SKM-1 (cell line): ENCODE results near the gene GAP43.
A peak's percentile ranks its signal among the peaks of the same experiment; 100 is the strongest.

Source experiments
- DNase-seq: peaks from one replicate; lab custom pipeline; 2025; ENCODE audit not compliant: unreplicated experiment; lab: John Stamatoyannopoulos, UW

GAP43 gene

GRCh38 chr3:115660646-115661337, 37.5 kb downstream of the GAP43 start:
- no peak for DNase-seq

GRCh38 chr3:115662356-115662755, 39.0 kb downstream of the GAP43 start:
- DNase-seq, result no peak

- no peak for DNase-seq
These were observed 40.1 kb downstream of the GAP43 start for GRCh38 chr3:115663414-115663813.

GRCh38 chr3:115666081-115666480, 42.8 kb downstream of the GAP43 start:
- no peak for DNase-seq

- DNase-seq, result no peak
These were observed 43.8 kb downstream of the GAP43 start for GRCh38 chr3:115666920-115667737.

- DNase-seq, result no peak
These were observed 44.4 kb downstream of the GAP43 start for GRCh38 chr3:115667738-115668065.

- DNase-seq, result no peak
These were observed 47.6 kb downstream of the GAP43 start for GRCh38 chr3:115670911-115671310.

GRCh38 chr3:115671761-115672455, 48.6 kb downstream of the GAP43 start:
- no peak for DNase-seq

- no peak for DNase-seq
These were observed 50.6 kb downstream of the GAP43 start for GRCh38 chr3:115673881-115674280.

- DNase-seq, result no peak
These were observed 53.0 kb downstream of the GAP43 start for GRCh38 chr3:115676336-115676735.

GRCh38 chr3:115680803-115681345, 57.6 kb downstream of the GAP43 start:
- DNase-seq, result no peak

GRCh38 chr3:115681736-115682135, 58.4 kb downstream of the GAP43 start:
- no peak for DNase-seq

- DNase-seq, result no peak
These were observed 60.0 kb downstream of the GAP43 start for GRCh38 chr3:115683305-115683704.

GRCh38 chr3:115683773-115684172, 60.5 kb downstream of the GAP43 start:
- DNase-seq, result no peak

GRCh38 chr3:115685097-115685496, 61.8 kb downstream of the GAP43 start:
- no peak for DNase-seq

- no peak for DNase-seq
These were observed 64.4 kb downstream of the GAP43 start for GRCh38 chr3:115687721-115688120.

GRCh38 chr3:115688418-115688817, 65.1 kb downstream of the GAP43 start:
- DNase-seq, result no peak

- DNase-seq, result no peak
These were observed 66.6 kb downstream of the GAP43 start for GRCh38 chr3:115689928-115690327.

- DNase-seq, result no peak
These were observed 68.7 kb downstream of the GAP43 start for GRCh38 chr3:115691964-115692363.

GRCh38 chr3:115692887-115693524, 69.7 kb downstream of the GAP43 start:
- DNase-seq, result peak; percentile 60

GRCh38 chr3:115693868-115694267, 70.6 kb downstream of the GAP43 start:
- DNase-seq, result no peak
